PC-3 (cell line): Measurements from ENCODE around the gene GPR68. TPM values are rescaled to one million over a fixed set of nuclear protein-coding genes. Genes with fewer than 3 reads are reported as not detected.

Experiments used
- ATAC-seq: fragments of 200-7000 bp; cut with Tn5 transposase; 2 replicates; pipeline ENCODE4 v1.9.1; 2020; ENCODE audit warnings: mild to moderate bottlenecking, moderate library complexity
- BruUV-seq: library from RNA; stranded (reverse); fragments of 400-500 nt; replicated peaks from 2 replicates; lab custom pipeline; 2021; lab: Mats Ljungman, UMichigan
- CTCF ChIA-PET: fragments of 300-600 bp; sonication (Branson Sonifier 250); formaldehyde crosslinking; loops from one replicate; lab custom pipeline; 2022; ENCODE audit warnings: antibody characterized with exemption; lab: Charles Lee
- POLR2A ChIA-PET: fragments of 300-600 bp; sonication (Branson Sonifier 250); formaldehyde crosslinking; loops from one replicate; lab custom pipeline; 2022; ENCODE audit warnings: antibody characterized with exemption; ENCODE audit not compliant: unreplicated experiment; lab: Charles Lee
- DNase-seq: peaks from one replicate; pipeline ENCODE4 v3.0.0-alpha.2; 2015
- H2AFZ ChIP-seq: fragments of 300-600 bp; sonication (generic); 2 replicates; pipeline ENCODE4 v1.6.0; 2016; ENCODE audit warnings: antibody characterized with exemption, low read length
- H3F3A ChIP-seq: fragments of 300-600 bp; sonication (generic); one replicate; pipeline ENCODE4 v1.6.0; 2017; ENCODE audit warnings: antibody characterized with exemption, low read length, control low read depth, mild to moderate bottlenecking; ENCODE audit not compliant: unreplicated experiment
- H3K27ac ChIP-seq: fragments of 300-600 bp; sonication (generic); 2 replicates; pipeline ENCODE4 v1.5.1; 2016; ENCODE audit warnings: mild to moderate bottlenecking, low read length
- H3K27me3 ChIP-seq: fragments of 300-600 bp; sonication (generic); 2 replicates; pipeline ENCODE4 v1.6.1; 2016; ENCODE audit warnings: low read length, mixed read lengths
- H3K36me3 ChIP-seq: fragments of 300-600 bp; sonication (generic); 2 replicates; pipeline ENCODE4 v1.6.1; 2016; ENCODE audit warnings: low read depth, mixed run types, low read length, mixed read lengths
- H3K4me1 ChIP-seq: fragments of 300-600 bp; sonication (generic); 2 replicates; pipeline ENCODE4 v1.5.1; 2016; ENCODE audit warnings: low read length; ENCODE audit not compliant: insufficient read depth
- H3K4me2 ChIP-seq: fragments of 300-600 bp; sonication (generic); 2 replicates; pipeline ENCODE4 v1.6.0; 2016; ENCODE audit warnings: low read length
- H3K4me3 ChIP-seq: fragments of 300-600 bp; sonication (generic); 2 replicates; pipeline ENCODE4 v1.5.1; 2016; ENCODE audit warnings: mild to moderate bottlenecking, low read length, mixed read lengths
- H3K79me2 ChIP-seq: fragments of 300-600 bp; sonication (generic); 2 replicates; pipeline ENCODE4 v1.6.1; 2017; ENCODE audit warnings: low read length, mixed read lengths
- H3K9ac ChIP-seq: fragments of 300-600 bp; sonication (generic); 2 replicates; pipeline ENCODE4 v1.6.0; 2016; ENCODE audit warnings: mild to moderate bottlenecking, low read length
- H3K9me2 ChIP-seq: fragments of 300-600 bp; sonication (generic); replicated peaks from 2 replicates; pipeline ENCODE4 v1.6.1; 2016; ENCODE audit warnings: mixed run types, low read length, mixed read lengths
- H3K9me3 ChIP-seq: fragments of 300-600 bp; sonication (generic); 2 replicates; pipeline ENCODE4 v1.6.1; 2016; ENCODE audit warnings: low read length, mixed read lengths
- H4K20me1 ChIP-seq: fragments of 300-600 bp; sonication (generic); 2 replicates; pipeline ENCODE4 v1.6.1; 2016; ENCODE audit warnings: low read length, mixed read lengths
- EZH2 ChIP-seq: fragments of 300-600 bp; sonication (generic); IDR thresholded peaks from one replicate; pipeline ENCODE4 v1.6.1; 2017; ENCODE audit warnings: antibody characterized with exemption, mild to moderate bottlenecking, low read length; ENCODE audit not compliant: unreplicated experiment
- EZH2phosphoT487 ChIP-seq: fragments of 300-600 bp; sonication (generic); IDR thresholded peaks from 2 replicates; pipeline ENCODE4 v1.6.1; 2018; ENCODE audit warnings: mild to moderate bottlenecking, antibody characterized with exemption, low read length, borderline replicate concordance
- intact Hi-C: fragments of 100-400 bp; cut with micrococcal nuclease; formaldehyde crosslinking; loops from 2 replicates; pipeline ENCODE4 v1.9.0; 2023
- total RNA-seq: library from RNA; depleted of rRNA; stranded (reverse); fragments of >200 nt; gene quantifications from 2 replicates; pipeline ENCODE4 v1.2.3, GENCODE V29; 2014
- TF ChIP-seq, protein P1 (sequence below): fragments of 300-600 bp; sonication (generic); conservative IDR thresholded peaks from 2 replicates; pipeline ENCODE4 v1.5.1; 2017; ENCODE audit warnings: antibody characterized with exemption, low read depth, mild to moderate bottlenecking, low read length

Gene GPR68
- total RNA-seq, 1 experiment from 2014 or later: 1.5 TPM

DNA sequence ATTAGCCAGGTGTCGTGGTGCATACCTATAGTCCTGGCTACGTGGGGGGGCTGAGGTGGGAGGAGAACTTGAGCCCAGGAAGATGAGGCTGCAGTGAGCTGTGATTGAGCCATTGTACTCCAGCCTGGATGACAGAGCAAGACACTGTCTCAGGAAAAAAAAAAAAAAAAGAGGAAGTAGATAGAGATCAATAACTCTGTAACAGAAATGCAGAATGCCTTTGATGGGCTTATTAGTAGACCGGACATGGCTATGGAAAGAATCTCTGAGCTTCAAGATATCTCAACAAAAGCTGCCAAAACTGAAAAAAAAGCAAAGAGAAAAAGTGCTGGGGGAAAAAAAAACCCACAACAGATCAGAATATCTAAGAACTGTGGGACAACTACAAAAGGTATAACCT lies 37.5 kb downstream of the GPR68 start:
- no peak overlapping the region for H3K9ac ChIP-seq
- H3K9me2 ChIP-seq: no peaks in the 10 kb centered on the region
- ChIA-PET POLR2A (no interaction called here), CTCF (no interaction called here)
- DNase-seq (no peak), ATAC-seq (no peak)
- no peaks in the 10 kb centered on the region for H3F3A ChIP-seq
- H2AFZ ChIP-seq: no peak overlapping the region
- H3K4me3 ChIP-seq: no peak overlapping the region
- intact Hi-C loops: no loop called here
- no peak overlapping the region for H3K27ac ChIP-seq
- no peaks in the 10 kb centered on the region for H4K20me1 ChIP-seq
- no TSS peak for BruUV-seq
- no peaks in the 10 kb centered on the region for H3K79me2 ChIP-seq
- H3K27me3 ChIP-seq: no peaks in the 10 kb centered on the region
- H3K36me3 ChIP-seq: no peaks in the 10 kb centered on the region
- H3K4me2 ChIP-seq: no peak overlapping the region
- peaks cover 7% of the 10 kb centered on the region; the same call in 1 of the 2 replicates for H3K9me3 ChIP-seq
- TF ChIP-seq EZH2 (no peak), EZH2phosphoT487 (no peak)
- TF ChIP-seq, protein P1, sequence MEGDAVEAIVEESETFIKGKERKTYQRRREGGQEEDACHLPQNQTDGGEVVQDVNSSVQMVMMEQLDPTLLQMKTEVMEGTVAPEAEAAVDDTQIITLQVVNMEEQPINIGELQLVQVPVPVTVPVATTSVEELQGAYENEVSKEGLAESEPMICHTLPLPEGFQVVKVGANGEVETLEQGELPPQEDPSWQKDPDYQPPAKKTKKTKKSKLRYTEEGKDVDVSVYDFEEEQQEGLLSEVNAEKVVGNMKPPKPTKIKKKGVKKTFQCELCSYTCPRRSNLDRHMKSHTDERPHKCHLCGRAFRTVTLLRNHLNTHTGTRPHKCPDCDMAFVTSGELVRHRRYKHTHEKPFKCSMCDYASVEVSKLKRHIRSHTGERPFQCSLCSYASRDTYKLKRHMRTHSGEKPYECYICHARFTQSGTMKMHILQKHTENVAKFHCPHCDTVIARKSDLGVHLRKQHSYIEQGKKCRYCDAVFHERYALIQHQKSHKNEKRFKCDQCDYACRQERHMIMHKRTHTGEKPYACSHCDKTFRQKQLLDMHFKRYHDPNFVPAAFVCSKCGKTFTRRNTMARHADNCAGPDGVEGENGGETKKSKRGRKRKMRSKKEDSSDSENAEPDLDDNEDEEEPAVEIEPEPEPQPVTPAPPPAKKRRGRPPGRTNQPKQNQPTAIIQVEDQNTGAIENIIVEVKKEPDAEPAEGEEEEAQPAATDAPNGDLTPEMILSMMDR: no peak
- H3K4me1 ChIP-seq: peaks cover 8% of the 10 kb centered on the region

DNA sequence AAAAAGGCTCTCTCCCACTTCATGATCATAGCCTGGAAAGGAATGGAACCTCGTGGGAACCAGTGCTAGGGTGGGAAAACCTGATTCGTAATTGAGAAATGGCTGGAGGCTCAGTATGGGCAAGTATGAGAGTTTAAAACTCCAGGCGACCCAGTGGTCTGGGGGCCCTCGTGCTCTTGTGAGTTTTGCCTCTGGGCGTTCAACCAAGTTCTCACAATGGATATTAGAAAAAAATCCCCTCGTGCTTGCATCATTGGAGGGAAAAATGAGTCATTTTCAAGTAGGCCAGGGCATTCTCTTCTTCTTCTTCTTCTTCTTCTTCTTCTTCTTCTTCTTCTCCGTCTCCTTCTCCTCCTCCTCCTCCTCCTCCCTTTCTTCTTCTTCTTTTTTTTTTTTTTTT lies 39.0 kb downstream of the GPR68 start:
- no peak for ATAC-seq
- Histone ChIP-seq H3K27me3 (no peaks in the 10 kb centered on the region), H3F3A (no peaks in the 10 kb centered on the region), H3K9me2 (no peaks in the 10 kb centered on the region), H3K79me2 (no peaks in the 10 kb centered on the region), H2AFZ (no peak overlapping the region), H3K4me2 (no peak overlapping the region), H3K27ac (no peak overlapping the region), H3K4me3 (no peak overlapping the region), H3K9me3 (no peaks in the 10 kb centered on the region), H4K20me1 (no peaks in the 10 kb centered on the region), H3K4me1 (peaks cover 9% of the 10 kb centered on the region), H3K9ac (no peak overlapping the region), H3K36me3 (no peaks in the 10 kb centered on the region)
- intact Hi-C loops: no loop called here
- no TSS peak for BruUV-seq
- ChIA-PET POLR2A (no interaction called here), CTCF (no interaction called here)
- TF ChIP-seq, protein P1: no peak
- TF ChIP-seq EZH2phosphoT487: no peak
- no peak for TF ChIP-seq EZH2
- DNase-seq: no peak

DNA sequence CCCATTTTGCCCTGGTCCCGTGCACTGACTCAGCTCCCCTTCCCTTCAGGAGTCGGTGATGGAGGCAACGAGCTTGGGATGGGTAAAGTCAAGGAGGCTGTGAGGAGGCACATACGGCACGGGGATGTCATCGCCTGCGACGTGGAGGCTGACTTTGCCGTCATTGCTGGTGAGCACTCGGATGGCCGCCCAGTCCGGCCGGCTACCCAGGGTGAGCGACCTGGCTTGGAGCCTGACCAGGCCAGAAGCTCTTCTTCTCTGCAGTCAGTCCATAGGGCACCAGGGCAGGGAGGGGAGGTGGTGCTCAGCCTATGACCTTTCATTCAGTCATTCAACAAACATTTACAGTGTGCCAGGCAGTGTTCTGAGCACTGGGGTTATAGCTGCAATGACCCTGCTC lies 39.8 kb downstream of the GPR68 start:
- Histone ChIP-seq H3F3A (no peaks in the 10 kb centered on the region), H3K4me1 (peaks cover 9% of the 10 kb centered on the region), H3K9me3 (no peaks in the 10 kb centered on the region), H4K20me1 (no peaks in the 10 kb centered on the region), H2AFZ (no peak overlapping the region), H3K4me3 (no peak overlapping the region), H3K79me2 (no peaks in the 10 kb centered on the region), H3K4me2 (no peak overlapping the region), H3K9me2 (no peaks in the 10 kb centered on the region), H3K27me3 (no peaks in the 10 kb centered on the region), H3K9ac (no peak overlapping the region), H3K36me3 (no peaks in the 10 kb centered on the region), H3K27ac (no peak overlapping the region)
- DNase-seq (no peak), ATAC-seq (no peak)
- CTCF ChIA-PET: no interaction called here
- POLR2A ChIA-PET: no interaction called here
- intact Hi-C loops: no loop called here
- BruUV-seq: no TSS peak
- TF ChIP-seq, protein P1: no peak
- TF ChIP-seq EZH2phosphoT487: no peak
- TF ChIP-seq EZH2: no peak
